ENCODE results near the gene TMEM184A.

TMEM184A gene

DNA sequence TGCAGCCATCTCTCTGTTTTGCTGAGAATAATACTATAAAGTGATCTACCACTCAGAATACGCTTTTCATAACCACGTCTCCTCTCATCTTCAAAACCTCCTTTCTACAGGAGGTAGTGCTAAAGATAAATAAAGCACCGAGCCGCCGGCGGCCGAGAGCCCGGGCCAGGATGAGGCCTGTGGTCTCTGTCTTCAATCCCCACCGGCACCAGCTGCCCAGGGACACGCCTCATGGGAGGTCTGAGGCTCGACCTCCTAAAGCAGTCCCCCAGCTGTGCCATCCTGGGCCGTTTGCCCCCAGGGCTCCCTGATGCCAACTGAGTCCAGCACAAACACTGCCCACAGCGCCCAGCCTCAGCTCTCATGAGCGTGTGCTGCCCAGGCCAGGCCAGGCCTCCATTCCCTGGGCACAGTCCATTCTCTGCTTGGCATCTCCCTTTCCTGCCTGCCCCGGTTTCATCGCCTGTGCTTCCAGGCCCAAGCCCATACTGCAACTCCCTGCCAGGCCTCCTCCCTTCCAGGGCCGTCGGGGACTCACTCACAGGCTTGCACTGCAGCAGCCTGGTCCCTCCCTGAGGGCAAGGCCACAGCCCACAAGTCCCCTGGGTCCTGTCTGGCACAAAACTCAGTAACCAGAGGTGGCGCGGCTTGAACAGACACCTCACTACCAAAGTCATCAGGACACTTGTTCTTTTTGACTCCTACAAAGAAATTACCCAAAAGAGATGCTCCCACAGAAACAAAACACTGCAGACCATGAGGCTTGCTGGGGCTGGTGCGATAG lies 54.3 kb downstream of the TMEM184A start:
- no peak for DNase-seq (ENCODE audit: low read depth)

DNA sequence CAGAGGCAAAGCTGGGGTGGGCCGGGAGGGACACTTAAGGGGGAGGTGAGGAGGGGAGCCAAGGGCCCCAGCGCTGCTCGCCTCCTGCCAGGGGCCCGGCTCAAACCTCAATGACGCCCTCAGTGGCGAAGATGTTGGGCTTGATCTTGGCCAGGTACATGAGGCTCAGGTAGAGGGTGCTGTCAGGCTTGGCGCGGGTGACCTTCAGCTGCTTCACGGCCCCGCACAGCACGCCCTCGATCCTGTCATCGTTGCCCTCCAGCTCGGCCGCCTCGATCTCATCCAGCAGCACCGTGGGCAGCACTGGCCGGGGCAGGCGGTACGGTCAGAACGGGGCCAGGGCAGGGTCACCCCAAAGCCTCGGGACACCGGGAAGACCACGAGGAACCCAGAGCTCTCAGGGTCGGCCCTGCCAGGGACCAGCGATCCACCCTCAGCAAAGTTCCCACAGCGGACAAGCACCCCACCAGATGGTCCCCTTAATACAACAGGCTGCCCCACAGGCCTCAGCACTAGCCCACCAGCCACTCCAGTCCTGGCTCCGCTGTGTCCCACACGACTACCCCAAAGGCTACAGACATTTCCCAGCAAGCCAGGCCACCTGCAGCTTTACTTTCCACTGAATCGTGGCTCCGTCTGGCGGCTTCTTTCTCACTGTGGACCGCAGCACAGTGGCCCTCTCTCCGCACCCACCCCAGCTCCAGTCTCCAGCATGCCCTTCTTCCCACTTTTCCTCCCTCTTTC lies 55.8 kb downstream of the TMEM184A start:
- no peak for DNase-seq (ENCODE audit: low read depth)

DNA sequence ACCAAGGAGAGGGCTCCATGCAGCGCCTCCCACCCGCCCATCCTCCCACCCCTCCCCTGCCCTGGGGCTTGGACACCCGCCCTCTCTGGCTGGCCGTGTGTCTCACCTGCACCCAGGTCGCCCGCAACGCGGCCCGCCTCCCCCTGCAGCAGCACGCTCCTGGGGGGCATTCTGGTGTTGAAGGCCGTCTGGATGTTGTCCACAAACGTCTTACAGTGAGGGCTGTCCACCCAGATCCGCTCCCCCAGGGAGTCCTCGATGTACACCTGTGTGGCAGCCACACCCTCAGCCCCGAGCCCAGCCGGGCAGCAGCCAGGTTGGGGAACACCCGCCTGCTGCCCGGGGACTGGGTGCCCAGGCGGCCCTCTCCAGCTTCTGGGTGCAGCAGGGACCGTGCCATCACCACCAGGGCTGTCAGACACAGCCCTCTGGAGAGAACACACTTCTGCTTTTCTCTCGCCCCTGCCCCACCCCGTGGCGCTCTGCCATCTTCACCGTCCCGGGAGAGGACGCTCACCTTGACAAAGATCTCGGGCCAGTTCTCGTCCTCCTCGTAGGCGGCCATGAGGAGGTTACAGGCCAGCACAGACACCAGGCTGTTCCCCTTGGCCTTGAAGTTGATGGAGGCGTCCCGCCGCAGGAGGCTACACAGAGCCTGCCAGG lies 56.5 kb downstream of the TMEM184A start:
- no peak for DNase-seq (ENCODE audit: low read depth)

DNA sequence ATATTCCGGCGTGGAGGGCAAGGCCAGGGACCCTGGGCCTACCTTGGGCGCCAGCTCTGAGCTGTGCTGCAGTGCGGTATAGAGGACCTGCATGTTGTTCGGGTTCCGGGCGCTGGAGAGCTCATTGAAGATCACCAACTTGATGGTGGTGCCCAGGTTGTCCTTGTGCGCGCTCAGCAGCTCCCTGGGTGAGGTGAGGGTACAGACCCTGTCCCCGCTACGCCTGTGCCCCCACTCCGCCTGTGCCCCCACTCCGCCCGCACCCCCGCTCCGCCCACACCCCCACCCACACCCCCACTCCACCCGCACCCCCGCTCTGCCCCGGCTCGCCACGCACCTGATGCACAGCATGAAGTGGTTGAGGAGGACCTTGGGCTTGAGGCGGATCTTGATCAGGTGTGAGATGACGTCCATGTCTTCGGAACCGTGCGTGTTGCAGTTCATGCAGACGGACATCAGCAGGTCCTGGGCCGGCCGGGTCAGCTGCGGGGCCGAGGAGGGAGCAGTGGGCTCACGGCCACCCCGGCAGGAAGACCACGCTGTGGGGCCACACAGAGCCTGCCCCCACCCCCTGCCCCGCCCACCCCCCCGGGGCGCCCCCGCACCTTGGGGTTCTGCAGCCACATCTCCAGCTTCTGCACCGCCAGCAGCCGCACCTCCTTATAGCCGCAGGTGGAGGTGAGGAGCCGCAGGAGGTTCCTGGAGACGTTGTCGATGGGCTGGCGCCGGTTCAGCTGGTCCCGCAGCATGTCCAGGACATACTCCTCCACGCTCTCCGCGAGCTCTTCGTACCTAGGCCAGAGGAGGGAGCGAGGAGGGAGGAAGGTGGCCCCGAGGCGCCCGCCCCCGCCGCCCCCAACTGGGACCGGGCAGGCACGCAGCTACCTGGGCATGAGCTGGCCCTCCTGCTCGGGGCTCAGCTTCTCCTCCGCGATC lies 57.4 kb downstream of the TMEM184A start:
- DNase-seq (ENCODE audit: low read depth): no peak

DNA sequence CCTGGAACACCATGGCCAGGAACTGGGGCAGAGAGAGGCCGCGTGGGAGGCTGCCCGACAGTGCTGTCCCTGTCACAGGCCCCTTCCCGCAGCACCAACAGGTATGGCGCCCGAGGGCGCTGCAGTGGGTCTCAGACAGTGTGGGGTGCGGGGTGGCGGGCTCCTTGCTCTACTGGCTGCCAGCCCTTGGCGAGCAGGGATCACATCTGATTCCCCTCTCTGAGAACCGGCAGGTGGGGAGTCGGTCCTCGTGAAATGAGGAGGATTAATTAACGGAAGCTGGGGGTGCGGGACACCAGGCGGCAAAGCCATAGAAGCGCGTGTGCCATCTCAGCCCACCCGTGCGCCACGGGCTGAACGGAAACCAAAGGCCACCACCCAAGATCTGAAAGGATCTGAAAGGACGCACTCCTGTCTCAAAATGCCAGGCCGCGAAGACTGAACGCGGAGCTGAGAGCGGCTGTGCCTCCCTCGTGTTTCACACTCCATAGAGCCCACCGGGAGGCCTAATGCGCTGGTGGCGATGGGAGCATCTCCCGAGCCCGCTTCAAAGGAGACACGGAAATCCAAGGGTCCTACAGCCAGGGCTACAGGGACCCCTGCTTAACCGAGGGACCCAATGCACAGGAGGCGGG lies 58.6 kb downstream of the TMEM184A start:
- no peak for DNase-seq (ENCODE audit: low read depth)

DNA sequence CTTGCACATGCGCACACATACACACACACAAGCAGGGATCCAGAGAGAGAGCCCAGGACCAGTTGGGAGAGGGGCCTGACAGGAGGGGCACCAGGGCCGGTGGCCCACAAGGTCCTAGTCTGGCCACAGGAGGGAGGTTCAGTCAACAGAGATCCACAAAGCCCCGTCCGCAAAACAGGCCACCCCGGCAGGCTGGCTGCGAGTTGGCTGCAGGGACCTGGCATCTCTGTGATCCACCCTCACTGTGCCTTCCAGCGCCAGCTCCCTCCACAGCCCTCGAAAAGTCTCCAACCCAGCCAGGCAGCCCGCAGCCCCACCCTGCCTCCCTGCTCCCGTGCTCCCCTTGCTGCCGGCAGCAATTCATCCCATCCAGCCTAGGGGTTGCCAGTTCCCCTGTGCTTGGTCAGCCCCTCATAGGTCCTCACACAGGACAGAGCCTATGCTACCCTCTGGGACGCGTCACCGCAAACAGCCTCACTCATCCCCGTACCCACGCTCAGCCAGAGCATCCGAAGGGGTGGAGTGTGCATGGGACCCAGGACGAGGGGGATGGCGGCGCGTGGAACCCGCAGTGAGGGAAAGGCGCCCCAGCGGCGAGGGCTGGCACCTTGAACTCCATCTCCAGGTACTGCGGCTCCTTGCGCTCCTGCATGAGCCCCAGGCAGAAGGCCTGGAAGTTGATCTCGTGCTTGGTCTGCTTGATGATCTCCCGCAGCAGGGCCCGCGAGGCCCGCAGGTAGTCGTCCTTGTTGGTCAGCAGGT lies 59.3 kb downstream of the TMEM184A start:
- no peak for DNase-seq (ENCODE audit: low read depth)

DNA sequence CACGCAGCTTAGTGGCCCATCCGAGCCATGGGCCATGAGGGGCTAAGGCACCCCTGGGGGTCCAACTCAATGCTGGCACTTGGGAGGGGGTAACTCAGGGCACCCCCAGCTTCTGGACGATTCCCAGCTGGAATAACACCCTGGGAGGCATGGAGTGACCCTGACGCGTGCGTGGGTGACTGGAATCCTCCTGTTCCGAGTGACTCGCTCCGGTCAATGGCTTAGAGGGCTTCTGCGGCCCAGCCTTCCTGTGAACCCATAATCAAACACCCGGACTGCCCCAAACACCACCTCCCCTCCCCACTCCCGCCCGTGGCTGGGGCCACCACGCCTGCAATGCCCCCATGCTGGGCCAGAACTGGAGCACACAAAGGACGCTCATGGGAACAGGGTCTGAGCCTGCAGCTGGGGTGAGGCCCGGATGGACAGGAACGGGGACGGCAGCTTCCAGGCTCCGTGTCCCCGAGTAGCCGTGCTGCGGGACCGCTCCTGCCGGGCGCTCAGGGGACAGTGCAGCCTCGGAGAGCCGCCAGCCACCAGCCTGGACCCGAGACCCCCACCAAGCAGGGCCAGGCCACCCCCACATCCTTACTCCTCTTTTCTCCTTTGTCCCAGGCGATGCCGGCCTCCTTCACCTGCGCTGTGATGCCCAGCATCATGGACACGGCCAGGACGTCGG lies 60.3 kb downstream of the TMEM184A start:
- no peak for DNase-seq (ENCODE audit: low read depth)

DNA sequence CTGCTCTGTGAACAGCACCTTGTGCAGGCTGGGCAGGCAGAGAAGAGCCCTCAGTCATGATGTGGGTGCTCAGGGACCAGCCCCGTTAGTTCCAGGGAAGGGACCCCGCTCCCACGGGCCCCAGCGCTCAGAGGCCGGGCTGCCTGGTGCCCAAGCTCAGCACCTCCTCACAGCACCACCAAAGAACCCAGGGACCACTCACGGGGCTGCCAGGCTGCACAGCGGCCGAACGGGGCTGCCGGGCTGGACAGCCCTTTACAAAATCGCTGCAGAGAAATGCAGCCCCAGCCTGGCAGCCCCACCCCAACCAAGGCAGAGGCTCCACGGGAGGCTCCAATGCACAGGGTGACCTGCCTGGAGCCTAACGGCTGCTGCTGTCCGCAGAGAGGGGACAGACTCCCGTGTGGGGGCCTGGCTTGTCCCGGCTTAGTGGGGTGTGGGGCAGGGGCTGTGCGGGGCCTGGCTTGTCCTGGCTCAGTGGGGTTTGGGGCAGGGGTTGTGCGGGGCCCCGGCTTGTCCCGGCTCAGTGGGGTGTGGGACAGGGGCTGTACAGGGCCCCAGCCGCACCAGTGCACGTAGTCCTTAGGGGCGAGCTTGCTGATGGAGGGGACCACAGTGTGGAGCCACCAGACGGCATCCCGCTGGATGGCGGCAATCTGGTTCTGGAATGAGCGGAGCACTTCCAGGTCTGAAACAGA lies 61.0 kb downstream of the TMEM184A start:
- no peak for DNase-seq (ENCODE audit: low read depth)

DNA sequence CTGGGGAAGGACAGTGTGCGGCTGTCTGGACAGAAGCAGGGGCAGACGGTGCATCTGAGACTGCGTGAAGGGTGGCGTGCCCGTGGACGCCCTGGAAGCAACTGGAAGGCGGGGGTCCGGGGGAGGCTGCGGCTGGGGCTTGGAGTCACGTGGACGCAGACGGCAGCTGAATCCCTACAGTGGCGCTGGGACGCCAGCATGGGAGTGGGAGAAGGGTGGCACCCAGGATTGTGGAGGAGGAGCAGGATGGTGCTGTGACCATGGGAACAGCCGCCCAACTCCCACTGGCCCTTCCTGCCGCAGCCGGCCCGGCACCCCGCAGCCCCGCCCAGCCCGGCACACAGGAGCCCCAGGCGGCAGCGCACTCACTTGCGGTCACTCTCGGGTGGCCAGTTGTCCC lies 61.6 kb downstream of the TMEM184A start:
- DNase-seq (ENCODE audit: low read depth): no peak

DNA sequence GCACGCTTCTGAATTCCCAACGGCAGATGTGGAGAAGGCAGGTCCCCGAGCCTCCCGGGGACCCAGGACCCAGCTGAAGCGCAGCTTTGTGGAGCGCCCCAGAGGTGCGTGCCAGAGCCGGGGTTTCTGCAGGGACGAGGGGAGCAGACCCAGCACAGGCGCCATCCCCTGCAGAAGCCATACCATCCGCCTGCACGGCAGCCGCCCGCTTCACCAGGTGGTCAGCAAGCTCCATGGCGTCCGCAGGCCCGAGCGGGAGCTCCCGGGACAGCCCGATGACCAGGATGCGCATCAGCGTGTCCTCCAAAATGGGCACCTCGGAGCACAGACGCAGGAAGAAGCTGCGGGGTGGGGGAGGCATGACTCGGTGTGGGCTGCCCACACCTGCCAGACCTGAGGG lies 62.4 kb downstream of the TMEM184A start:
- no peak for DNase-seq (ENCODE audit: low read depth)

DNA sequence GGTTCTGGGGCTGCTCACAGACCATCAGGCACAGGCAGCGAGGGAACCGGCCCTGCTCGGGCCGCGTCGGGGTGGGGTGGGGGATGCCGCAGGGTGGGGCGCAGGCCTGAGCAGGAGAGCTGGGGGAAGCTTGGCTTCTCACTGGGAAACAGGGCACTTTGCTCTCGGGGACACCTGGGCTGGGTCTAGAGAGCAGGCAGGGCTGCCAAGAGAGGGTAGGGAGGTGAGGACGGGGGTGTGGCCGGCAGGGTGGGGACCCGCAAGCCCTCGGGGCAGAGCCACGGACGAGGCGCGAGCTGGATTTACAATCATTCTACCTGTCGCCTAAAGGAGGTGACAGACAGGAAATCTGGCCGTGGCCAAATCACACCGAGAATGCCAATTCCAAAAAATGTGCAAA lies 62.9 kb downstream of the TMEM184A start:
- DNase-seq (ENCODE audit: low read depth): no peak

DNA sequence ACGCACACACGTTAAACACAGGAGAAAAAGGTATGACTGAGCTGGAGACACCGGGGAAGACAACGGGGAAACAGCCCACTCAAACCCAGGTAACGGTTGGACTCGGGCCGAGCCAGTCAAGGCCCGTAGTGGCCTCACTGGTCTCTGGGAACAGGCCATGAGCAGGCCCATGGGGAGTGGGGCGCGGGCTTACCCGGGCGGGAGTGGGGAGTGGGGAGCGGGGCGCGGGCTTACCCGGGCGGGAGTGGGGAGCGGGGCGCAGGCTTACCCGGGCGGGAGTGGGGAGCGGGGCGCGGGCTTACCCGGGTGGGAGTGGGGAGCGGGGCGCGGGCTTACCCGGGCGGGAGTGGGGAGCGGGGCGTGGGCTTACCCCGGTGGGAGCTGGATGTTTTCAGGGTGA lies 63.4 kb downstream of the TMEM184A start:
- no peak for DNase-seq (ENCODE audit: low read depth)
